Mammary epithelial cell (primary cell): ENCODE data around the gene SEMA3D.

Experiments used
- EZH2 ChIP-seq: IDR thresholded peaks from 2 replicates; pipeline ENCODE4 v1.6.1; 2012; ENCODE audit warnings: low read length, inconsistent platforms, borderline replicate concordance
- TF ChIP-seq, protein P1 (sequence below), 2 donors: IDR thresholded peaks in 1 of 2; conservative IDR thresholded peaks in 1 of 2; 2 replicates each; pipeline ENCODE4 v1.5.1; 2011 to 2012; ENCODE audit warnings: inconsistent platforms in 2 of 2, low read length in 2 of 2, mild to moderate bottlenecking in 2 of 2, control low read depth in 1 of 2, low read depth in 1 of 2; ENCODE audit not compliant: insufficient read depth in 1 of 2; ENCODE audit errors: extremely low read depth in 1 of 2

DNA sequence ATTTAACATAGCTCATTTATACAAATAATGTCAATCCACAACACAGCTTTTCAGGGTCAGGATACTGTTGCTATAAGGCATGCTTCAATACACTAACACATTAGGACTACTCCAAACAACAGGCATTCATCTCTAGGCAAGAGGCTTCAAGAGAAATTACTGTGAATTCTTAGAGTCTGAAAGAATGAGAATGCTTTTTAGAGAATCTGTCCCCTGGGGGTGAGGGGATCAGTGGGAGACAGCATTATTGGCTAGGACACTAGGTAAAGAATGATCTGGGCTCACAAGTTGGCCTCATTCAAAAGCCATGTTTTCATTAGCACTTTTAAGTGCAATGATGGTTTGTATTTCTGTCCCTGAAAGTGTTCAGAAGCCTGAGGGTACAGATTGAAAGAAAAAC is 132.6 kb downstream of the SEMA3D start:
- TF ChIP-seq, protein P1, sequence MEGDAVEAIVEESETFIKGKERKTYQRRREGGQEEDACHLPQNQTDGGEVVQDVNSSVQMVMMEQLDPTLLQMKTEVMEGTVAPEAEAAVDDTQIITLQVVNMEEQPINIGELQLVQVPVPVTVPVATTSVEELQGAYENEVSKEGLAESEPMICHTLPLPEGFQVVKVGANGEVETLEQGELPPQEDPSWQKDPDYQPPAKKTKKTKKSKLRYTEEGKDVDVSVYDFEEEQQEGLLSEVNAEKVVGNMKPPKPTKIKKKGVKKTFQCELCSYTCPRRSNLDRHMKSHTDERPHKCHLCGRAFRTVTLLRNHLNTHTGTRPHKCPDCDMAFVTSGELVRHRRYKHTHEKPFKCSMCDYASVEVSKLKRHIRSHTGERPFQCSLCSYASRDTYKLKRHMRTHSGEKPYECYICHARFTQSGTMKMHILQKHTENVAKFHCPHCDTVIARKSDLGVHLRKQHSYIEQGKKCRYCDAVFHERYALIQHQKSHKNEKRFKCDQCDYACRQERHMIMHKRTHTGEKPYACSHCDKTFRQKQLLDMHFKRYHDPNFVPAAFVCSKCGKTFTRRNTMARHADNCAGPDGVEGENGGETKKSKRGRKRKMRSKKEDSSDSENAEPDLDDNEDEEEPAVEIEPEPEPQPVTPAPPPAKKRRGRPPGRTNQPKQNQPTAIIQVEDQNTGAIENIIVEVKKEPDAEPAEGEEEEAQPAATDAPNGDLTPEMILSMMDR (conservative IDR thresholded peaks at IDR 0.05 in 1 of 2, IDR thresholded peaks at IDR 0.05 in 1 of 2; ENCODE audit: extremely low read depth in 1 of 2, insufficient read depth in 1 of 2, low read depth in 1 of 2, low read length in 2 of 2), result no peak
- no peak for TF ChIP-seq EZH2
